Putamen (tissue), 1 donor: Measurements from ENCODE around the gene ERI2.
"Not testable (repeated sequence)": the region's sequence is repeated elsewhere in the genome, so short reads cannot be mapped to it uniquely, and the experiment has no call there.

Source experiments
- DNase-seq: peaks from one replicate; pipeline ENCODE4 v3.0.0-alpha.2; 2016; ENCODE audit warnings: low spot score

The ERI2 gene

DNA sequence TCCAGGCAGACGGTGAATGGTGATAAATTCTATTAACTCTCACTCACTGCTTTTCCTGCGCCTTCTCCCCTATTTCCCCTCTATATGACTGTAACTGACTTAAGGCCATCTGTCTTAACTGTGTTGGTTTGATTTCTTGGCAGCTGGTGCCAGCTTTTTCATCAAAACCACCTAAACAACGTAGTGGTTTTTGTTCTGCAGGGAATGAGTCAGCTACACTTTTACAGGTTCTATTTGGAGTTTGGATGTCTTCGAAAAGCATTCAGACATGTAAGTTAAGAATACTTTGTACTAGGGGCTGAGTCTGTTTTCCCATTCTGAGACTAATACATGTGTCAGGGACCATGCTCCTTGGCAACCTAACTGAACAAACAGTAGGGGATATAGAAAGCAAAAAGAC is 8.5 kb upstream of the ERI2 start:
- DNase-seq = no peak

GRCh38 chr16:20812510-20812909 is 6.2 kb upstream of the ERI2 start:
- no peak for DNase-seq

- DNase-seq = no peak
Observed at GRCh38 chr16:20811889-20812439, 5.7 kb upstream of the ERI2 start.

- DNase-seq = no peak
Observed at GRCh38 chr16:20807862-20808261, 1.6 kb upstream of the ERI2 start.

DNA sequence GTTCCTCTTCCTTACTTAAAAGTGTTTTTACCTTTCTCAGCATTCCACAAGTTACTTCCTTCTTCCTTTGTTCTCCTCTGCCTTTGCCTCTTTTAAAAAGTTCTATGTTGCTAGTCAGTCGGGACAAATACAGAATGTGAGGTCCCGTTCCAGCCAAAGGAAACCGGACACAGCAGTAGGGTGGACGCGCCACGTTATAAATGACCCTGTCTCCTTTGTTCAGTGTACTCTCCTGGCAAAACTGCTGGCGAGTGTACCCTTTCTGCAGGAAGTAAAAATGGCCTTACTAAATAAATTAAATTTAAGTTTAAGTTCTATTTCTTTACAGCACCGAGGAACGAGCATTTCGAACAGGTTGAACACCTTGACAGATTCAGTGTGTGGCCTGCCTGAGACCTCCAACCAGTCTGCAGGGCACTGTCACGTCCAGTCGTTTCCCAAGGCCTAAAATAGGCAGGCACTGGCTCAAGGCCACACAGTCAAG is 546 bp downstream of the ERI2 start:
- not testable (repeated sequence) for DNase-seq

- DNase-seq = no peak
Observed at GRCh38 chr16:20803561-20804214, 2.6 kb downstream of the ERI2 start.

DNA sequence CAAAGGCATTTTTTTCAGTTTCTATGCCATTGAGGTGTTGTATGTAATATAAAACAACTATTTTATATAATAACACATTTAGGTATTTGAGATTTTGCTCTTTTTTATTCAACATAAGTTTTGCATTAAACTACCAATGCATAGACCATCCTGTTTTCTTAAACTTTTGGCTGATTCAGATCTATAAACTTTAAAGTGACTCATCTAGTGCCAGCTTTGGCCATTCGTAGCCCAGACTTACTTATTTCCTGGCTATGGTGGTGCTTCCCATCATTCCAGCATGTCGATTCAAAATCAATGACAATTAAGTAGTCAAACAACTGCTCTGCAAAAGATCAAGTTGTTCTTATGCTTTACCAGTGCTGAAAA is 3.1 kb downstream of the ERI2 start:
- no peak for DNase-seq

DNA sequence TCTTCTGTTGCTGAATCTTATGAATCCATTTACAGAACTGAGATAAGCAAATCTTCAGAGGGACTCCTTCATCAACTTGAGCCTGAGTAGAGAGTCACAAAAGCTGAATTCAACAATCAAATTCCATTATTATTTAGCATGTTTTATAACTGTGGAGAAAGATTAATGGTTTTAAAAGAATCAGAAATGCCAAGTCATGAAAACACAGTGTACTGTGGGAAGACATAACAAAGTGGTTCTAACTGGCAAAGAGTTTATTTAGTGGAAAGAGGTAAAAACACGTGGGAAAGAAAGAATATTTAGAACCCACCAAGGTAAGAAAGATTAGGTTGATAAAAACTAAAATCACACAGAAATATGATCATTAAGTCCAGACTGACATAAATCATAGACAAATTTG is 5.0 kb downstream of the ERI2 start:
- DNase-seq = no peak

- DNase-seq = no peak
Observed at GRCh38 chr16:20799599-20799998, 6.7 kb downstream of the ERI2 start.

DNA sequence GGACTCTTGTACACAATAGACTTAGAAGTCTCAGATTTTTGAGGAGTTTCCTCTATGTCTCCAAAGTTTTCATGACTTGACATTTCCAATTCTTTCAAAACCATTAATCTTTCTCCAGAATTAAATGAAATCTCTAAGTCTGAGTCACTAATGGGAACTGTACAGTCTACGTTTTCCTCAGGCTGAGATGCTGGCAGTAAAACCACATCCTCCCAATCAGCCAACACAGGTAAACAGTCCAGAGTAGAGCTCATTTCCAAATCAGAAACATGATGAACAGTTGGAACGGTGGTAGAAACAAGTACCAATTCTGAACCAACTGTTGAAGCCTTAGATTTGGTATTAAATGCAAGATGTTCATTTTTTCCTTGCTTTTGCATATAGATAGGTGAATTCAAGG is 7.9 kb downstream of the ERI2 start:
- DNase-seq = no peak

- DNase-seq = no peak
Observed at GRCh38 chr16:20791923-20792612, 14.2 kb downstream of the ERI2 start.

DNA sequence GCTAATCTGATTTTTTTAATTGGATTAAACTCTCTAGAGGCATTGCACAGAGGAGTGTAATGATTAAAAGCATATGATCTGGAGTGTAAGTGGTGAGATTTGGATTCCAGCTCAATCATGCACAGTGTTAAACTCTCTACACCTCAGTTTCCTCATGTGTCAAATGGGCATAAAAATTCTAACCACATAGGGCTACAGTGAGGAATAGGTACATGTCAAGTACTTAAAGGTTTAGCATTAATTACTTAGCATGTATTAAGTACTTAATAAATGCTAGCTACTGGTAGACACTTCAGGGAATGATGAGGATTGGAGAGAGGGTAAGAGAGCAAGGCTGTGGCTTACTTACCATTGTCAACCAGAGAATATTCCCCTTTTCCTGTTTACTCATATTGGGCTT is 17.1 kb downstream of the ERI2 start:
- no peak for DNase-seq

GRCh38 chr16:20784204-20784603 is 22.1 kb downstream of the ERI2 start:
- no peak for DNase-seq

DNA sequence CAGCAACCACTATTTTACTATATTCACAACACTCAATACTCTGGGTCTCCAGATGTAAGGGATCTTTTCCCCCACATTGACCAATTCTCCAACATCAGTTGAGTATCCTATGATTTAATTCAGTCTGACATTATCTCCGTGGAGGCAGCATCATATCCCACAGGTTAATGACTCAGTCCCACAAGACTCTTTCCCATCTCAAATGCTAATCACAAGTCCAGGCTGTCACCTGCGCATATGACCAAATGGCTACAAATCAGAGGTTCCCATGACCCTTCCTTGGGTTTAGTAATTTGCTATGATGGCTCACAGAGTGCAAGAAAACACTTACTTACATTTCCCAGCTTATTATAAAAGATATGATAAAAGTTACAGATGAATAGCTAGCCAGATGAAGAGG is 23.8 kb downstream of the ERI2 start:
- DNase-seq = no peak

DNA sequence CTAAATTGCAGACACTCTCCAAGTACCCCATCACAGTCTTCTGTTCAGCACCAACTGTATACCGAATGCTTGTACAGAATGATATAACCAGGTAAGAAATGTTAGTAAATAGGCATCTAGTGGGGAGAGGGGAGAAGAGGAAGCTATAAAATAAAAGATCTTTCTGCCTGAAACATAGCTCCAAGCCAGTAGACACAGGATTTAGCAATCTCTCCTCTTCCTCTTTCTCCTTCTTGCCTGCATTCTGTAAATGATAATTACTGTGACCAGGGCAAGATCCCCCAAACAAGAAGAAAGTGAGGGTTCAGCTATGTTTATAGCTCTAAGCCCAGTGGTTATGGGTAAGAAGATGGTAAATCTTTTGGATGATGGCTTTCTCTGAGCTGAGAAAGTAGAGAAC is 24.6 kb downstream of the ERI2 start:
- DNase-seq = no peak

- no peak for DNase-seq
Observed at GRCh38 chr16:20774703-20775362, 31.4 kb downstream of the ERI2 start.

- no peak for DNase-seq
Observed at GRCh38 chr16:20773679-20774078, 32.6 kb downstream of the ERI2 start.

DNA sequence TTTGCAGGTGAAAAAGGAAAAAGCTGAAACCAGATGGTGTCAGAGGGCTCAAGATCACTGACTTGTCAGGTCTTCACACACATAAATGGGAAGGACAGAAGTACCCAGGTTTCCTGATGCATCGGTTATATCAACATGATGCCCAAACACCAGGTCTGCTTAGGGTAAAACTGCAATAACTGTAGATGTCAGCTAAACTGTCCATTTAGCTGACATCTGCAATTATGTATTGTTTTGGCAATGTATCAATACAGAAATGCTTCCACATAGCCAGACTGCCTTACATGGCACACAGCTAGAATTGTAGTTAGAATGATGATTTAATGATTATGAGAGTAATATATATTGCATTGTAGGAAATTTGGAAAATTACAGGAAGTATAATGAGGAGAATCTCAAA is 37.5 kb downstream of the ERI2 start:
- no peak for DNase-seq

DNA sequence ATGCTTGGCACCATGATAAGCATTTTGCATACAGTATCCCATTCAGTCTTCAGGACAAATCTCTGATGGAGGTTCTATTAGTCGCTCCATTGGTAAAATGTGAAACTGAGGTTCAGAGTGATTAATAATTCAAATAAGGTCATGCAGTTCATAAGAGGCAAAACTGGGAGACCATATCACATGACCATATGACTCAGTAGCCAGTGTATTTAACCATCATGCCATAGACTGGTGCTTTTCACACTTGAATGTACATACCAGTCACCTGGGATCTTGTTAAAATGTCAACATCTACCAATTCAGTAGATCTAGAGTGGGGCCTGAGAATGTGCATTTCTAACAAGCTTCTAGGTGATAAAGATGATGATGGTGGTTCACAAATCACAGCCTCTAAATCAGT is 38.2 kb downstream of the ERI2 start:
- DNase-seq = no peak

DNA sequence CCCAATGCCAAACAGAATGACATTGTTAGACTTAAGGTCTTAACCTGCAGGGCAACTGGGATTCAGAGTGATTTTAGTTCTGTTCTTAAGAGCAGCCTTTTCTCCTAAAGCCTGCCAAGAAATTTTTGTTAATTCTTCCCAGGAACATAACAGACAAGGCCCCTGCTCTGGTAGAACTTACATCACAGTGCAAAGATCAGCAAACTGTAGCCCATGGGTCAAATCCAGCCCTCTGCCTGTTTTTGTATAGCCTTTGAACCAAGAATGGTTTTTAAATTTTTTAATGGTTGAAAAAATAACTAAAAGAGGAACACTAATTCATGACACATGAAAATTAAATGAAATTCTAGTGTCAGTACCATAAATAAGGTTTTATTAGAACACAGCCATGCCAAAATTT is 38.7 kb downstream of the ERI2 start:
- DNase-seq = no peak

- DNase-seq = no peak
Observed at GRCh38 chr16:20766294-20766693, 40.0 kb downstream of the ERI2 start.

DNA sequence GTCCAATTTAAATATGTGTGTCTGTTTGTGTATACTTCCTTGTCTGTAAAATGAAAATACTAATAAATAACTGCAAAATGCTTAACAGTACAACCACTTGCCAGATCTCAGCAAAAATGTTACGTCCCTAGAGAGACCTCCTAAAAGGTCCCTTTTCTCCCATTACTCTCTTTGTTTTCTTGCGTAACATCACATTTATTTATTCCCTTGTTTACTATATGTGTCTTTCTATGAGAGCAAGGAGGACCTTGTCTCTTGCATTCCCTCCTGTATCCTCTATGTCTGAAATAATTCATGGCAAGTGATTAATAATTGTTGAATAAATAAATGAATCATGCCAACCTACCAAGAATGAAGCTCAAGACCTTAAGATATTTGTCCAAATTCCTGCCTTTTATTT is 40.5 kb downstream of the ERI2 start:
- no peak for DNase-seq

GRCh38 chr16:20764448-20764847 is 41.8 kb downstream of the ERI2 start:
- DNase-seq = not testable (repeated sequence)
